WTC11 (cell line): ENCODE results near the gene PAMR1.

Experiments used
- ATF1 ChIP-seq: sonication (generic); formaldehyde crosslinking; IDR thresholded peaks from 2 replicates; pipeline ENCODE4 v1.8.1; 2023; ENCODE audit warnings: mild to moderate bottlenecking, moderate library complexity, missing genetic modification reagents
- GRHL2 ChIP-seq: fragments of 250-450 bp; sonication (Bioruptor Pico); IDR thresholded peaks from 2 replicates; pipeline ENCODE4 v1.8.0; 2022; ENCODE audit warnings: mild to moderate bottlenecking, moderate library complexity; ENCODE audit not compliant: insufficient replicate concordance, severe bottlenecking
- OVOL2 ChIP-seq: fragments of 250-450 bp; sonication (Bioruptor Pico); IDR thresholded peaks from 2 replicates; pipeline ENCODE4 v1.9.0; 2021; ENCODE audit warnings: mild to moderate bottlenecking, borderline replicate concordance
- SMAD3 ChIP-seq: sonication (generic); formaldehyde crosslinking; IDR thresholded peaks from 2 replicates; pipeline ENCODE4 v1.8.0; 2022; ENCODE audit warnings: missing genetic modification reagents, mild to moderate bottlenecking, borderline replicate concordance
- ZNF263 ChIP-seq: sonication (generic); formaldehyde crosslinking; IDR thresholded peaks from 2 replicates; pipeline ENCODE4 v1.8.1; 2022; ENCODE audit warnings: low read depth, mild to moderate bottlenecking, moderate library complexity, missing genetic modification reagents
- TF ChIP-seq, protein P1 (sequence below): fragments of 200-600 bp; IDR thresholded peaks from 2 replicates; pipeline ENCODE4 v1.8.0; 2022; ENCODE audit warnings: antibody characterized with exemption
- TF ChIP-seq, protein P2 (sequence below): sonication (generic); formaldehyde crosslinking; IDR thresholded peaks from 2 replicates; pipeline ENCODE4 v1.8.1; 2023; ENCODE audit warnings: mild to moderate bottlenecking, missing genetic modification reagents, moderate library complexity
- TF ChIP-seq, protein P3 (sequence below): sonication (generic); formaldehyde crosslinking; conservative IDR thresholded peaks from 2 replicates; pipeline ENCODE4 v1.8.1; 2022; ENCODE audit warnings: mild to moderate bottlenecking, missing genetic modification reagents
- TF ChIP-seq, protein P4 (sequence below): sonication (generic); formaldehyde crosslinking; IDR thresholded peaks from 2 replicates; pipeline ENCODE4 v1.8.1; 2022; ENCODE audit warnings: mild to moderate bottlenecking, moderate library complexity, missing genetic modification reagents
- TF ChIP-seq, protein P5 (sequence below): sonication (generic); formaldehyde crosslinking; IDR thresholded peaks from 2 replicates; pipeline ENCODE4 v1.8.1; 2023; ENCODE audit warnings: mild to moderate bottlenecking, missing genetic modification reagents

DNA sequence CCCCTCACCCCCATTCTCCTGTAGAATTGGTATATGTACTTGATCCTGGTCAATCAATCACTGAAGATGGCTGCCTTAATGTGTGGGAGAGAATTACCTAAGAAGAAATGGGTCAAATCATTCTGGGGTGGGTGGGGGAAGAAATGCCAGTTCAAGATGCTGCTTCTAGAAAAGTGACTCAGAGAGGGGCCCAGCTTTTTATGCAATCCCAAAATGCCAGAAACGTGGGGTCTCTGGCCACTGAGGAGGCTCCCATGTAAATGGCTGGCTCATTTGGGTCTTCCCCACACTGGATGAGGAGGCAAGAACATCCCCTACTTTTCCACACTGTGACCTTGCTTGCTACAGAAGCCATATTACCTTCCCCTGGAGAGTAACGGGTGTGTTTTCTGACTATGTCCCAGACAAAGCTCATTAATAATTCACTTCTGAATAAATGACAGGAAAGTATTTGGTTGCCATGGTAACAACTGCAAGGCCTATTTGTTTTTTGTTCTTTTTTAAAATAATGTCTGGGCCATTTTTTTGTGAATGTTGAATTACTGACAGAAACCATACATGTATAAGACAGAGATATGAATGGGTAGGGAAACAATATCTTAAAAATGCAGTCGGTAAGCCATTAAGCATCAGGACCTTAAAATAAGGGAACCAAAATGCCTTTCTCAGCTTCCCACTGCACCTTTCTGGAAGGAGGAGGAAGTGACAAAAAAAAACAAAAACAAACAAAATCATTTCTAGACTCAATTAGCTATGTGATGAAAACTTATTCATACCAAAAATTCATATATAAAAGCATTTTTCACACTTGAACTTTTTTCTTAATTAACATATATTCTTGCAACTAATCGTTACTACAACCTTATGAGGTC lies 138.1 kb downstream of the PAMR1 start:
- TF ChIP-seq, protein P1, sequence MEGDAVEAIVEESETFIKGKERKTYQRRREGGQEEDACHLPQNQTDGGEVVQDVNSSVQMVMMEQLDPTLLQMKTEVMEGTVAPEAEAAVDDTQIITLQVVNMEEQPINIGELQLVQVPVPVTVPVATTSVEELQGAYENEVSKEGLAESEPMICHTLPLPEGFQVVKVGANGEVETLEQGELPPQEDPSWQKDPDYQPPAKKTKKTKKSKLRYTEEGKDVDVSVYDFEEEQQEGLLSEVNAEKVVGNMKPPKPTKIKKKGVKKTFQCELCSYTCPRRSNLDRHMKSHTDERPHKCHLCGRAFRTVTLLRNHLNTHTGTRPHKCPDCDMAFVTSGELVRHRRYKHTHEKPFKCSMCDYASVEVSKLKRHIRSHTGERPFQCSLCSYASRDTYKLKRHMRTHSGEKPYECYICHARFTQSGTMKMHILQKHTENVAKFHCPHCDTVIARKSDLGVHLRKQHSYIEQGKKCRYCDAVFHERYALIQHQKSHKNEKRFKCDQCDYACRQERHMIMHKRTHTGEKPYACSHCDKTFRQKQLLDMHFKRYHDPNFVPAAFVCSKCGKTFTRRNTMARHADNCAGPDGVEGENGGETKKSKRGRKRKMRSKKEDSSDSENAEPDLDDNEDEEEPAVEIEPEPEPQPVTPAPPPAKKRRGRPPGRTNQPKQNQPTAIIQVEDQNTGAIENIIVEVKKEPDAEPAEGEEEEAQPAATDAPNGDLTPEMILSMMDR = no peak
- TF ChIP-seq, protein P2, sequence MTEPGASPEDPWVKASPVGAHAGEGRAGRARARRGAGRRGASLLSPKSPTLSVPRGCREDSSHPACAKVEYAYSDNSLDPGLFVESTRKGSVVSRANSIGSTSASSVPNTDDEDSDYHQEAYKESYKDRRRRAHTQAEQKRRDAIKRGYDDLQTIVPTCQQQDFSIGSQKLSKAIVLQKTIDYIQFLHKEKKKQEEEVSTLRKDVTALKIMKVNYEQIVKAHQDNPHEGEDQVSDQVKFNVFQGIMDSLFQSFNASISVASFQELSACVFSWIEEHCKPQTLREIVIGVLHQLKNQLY (CRISPR knock-in tag) = no peak
- TF ChIP-seq GRHL2 (CRISPR knock-in tag) (no peak), ZNF263 (CRISPR knock-in tag) (no peak), ATF1 (CRISPR knock-in tag) (no peak), OVOL2 (CRISPR knock-in tag) (no peak), SMAD3 (CRISPR knock-in tag) (no peak)
- TF ChIP-seq, protein P3, sequence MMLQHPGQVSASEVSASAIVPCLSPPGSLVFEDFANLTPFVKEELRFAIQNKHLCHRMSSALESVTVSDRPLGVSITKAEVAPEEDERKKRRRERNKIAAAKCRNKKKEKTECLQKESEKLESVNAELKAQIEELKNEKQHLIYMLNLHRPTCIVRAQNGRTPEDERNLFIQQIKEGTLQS (CRISPR knock-in tag) = no peak
- TF ChIP-seq, protein P4, sequence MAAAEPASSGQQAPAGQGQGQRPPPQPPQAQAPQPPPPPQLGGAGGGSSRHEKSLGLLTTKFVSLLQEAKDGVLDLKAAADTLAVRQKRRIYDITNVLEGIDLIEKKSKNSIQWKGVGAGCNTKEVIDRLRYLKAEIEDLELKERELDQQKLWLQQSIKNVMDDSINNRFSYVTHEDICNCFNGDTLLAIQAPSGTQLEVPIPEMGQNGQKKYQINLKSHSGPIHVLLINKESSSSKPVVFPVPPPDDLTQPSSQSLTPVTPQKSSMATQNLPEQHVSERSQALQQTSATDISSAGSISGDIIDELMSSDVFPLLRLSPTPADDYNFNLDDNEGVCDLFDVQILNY (CRISPR knock-in tag) = no peak
- TF ChIP-seq, protein P5, sequence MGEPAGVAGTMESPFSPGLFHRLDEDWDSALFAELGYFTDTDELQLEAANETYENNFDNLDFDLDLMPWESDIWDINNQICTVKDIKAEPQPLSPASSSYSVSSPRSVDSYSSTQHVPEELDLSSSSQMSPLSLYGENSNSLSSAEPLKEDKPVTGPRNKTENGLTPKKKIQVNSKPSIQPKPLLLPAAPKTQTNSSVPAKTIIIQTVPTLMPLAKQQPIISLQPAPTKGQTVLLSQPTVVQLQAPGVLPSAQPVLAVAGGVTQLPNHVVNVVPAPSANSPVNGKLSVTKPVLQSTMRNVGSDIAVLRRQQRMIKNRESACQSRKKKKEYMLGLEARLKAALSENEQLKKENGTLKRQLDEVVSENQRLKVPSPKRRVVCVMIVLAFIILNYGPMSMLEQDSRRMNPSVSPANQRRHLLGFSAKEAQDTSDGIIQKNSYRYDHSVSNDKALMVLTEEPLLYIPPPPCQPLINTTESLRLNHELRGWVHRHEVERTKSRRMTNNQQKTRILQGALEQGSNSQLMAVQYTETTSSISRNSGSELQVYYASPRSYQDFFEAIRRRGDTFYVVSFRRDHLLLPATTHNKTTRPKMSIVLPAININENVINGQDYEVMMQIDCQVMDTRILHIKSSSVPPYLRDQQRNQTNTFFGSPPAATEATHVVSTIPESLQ (CRISPR knock-in tag) = no peak
